NOMO-1 treated with dmso at 0.1 percent for 144 hours (cell line): ENCODE measurements around the gene LHPP.
"Not testable (repeated sequence)": the region's sequence is repeated elsewhere in the genome, so short reads cannot be mapped to it uniquely, and the experiment has no call there.

Source experiments
- DNase-seq: peaks from one replicate; lab custom pipeline; 2025; ENCODE audit not compliant: unreplicated experiment; lab: John Stamatoyannopoulos, UW

The LHPP gene

DNA sequence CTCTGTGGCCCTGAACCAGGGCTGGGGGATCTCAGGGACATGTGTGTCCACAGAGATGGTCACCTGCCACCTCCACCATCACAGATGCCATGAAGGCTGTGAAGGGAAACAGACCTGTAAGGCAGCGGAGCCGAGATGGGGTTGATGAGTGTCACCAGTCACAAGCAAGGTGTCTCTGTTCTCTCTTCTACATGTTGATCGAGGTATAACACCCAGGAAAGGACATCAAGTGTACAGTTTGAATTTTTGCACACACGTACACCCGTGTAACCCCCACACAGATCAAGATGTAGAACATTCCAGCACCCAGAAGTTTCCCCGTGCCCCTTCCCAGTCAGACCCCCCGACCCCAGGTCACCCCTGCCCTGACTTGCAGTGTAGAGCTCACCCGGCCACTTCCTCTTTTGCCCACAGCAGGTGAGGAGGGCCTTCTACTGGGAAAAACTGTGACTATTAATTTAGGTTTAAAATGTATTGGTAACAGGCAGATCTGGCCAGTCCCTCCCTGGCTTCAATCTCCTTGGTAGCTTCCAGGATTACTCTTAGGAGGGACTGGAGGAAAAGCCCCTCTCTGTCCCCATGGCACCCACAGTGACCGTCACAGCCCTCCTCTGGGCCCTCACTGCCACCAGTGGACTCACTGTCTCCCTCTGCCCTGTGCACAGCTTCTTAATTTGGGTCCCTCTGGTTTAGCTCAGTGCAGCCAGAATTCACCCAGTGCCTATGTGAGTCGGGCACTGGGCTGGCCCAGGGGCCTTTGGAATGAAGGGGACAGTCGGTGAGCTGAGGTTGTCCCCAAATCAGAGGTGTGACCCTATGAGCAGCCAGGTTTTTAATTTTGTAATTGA lies 108.2 kb downstream of the LHPP start:
- DNase-seq: no peak

GRCh38 chr10:124570646-124571045 lies 109.0 kb downstream of the LHPP start:
- no peak for DNase-seq

- no peak for DNase-seq
Observed at GRCh38 chr10:124572751-124573150, 111.1 kb downstream of the LHPP start.

DNA sequence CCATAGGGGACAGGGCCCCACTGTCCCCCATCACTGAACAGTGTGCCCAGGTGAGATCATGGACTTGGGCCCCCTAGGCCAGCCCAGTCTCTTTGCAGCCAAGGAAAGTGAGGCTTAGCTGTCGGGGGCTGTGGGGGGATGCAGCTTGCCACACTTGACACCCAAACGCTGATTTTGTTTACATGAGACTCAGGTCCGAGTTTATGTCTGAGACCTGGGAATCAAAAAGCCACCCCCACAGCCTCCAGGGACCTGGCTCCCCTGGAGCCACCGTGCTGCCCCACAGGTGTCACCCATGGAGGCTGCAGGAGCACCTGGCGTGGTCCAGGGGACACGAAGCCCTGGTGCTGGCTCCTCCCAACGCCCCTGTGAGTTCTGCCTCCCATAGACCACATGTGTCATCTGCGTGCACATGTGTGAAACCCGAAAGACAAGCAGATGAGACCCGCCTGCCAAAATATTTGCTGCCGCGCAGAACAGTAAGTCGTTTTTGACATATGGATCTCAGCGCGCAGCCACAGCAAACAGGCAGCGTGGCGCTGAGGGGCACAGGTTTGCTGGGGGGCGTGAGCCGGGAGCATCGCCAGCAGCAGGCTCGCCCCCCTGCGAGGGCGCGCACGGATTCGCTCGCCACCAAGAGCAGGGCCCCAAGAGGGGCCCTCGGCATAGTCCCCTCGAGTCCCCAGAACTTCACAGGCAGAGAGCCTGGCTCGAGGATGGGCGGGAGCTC lies 112.3 kb downstream of the LHPP start:
- DNase-seq: no peak

GRCh38 chr10:124574456-124575070 lies 112.9 kb downstream of the LHPP start:
- no peak for DNase-seq

GRCh38 chr10:124575107-124576035 lies 113.7 kb downstream of the LHPP start:
- DNase-seq: no peak

GRCh38 chr10:124576526-124577420 lies 115.2 kb downstream of the LHPP start:
- DNase-seq: no peak

DNA sequence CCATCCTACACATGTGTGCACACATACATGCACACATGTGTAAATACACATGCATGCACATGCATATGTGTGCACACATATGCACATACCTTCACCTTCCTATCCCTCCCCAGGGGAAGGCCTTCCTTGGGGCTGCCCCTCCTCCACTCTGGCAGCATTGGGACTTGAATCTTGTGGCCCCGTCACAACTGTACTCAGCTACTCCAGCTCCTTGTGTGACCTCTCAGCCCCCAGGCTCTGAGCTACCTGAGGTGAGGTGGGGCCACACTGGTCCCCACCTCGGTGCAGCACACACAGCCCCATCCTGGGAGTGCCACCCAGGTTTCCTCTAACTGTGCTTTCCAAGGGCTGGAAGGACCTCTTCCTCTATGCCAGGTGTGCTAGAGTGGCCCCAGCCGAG lies 116.0 kb downstream of the LHPP start:
- no peak for DNase-seq

GRCh38 chr10:124578231-124579010 lies 116.8 kb downstream of the LHPP start:
- DNase-seq: no peak

DNA sequence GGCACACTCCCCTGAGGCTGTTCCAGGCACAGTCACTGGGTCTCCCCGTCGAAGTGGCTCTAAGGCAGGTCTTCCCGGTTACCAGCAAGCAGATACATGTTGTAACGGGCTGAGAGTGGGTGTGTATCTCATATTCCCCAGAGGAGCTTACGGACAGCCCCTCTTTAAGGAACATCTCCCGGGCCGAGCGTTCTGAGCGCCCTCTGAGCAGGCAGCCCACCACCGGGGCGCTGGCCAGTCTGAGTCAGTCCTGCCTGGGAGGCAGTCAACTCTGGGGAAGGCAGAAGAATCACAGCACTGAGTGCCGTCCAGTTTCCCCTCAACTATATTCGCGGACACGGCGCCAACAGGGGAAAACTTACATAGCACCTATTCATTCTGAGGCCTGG lies 117.4 kb downstream of the LHPP start:
- no peak for DNase-seq

- DNase-seq: no peak
Observed at GRCh38 chr10:124586142-124586541, 124.5 kb downstream of the LHPP start.

DNA sequence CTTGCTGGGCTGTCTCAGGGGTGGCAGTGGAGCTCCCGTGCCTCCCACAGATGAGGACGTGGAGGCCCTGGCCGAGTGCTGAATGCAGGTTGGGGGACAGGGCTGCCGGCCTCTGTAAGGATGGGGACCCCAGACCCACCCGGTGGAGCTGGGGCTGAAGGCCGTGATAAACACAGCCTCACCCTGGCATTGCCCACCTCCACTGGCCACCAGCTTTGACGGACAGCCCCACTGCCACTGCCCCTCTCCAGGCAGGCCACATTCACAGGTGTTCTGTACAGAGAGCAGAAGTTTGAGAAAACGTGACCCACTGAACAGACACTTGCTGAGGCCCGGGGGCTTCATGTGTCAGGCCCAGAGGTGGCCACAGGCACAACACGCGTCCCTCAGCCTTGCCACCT lies 126.2 kb downstream of the LHPP start:
- no peak for DNase-seq

DNA sequence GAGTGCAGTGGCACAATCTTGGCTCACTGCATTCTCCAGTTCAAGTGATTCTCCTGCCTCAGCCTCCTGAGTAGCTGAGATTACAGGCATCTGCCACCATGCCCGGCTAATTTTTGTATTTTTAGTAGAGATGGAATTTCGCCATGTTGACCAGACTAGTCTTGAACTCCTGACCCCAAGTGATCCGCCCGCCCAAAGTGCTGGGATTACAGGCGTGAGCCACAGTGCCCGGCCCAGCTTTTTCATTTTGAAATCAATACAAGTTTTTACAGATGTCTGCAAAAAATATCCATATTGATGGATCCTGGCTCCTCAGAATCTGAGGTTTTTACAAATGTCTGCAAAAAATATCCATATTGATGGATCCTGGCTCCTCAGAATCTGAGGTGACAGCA lies 126.7 kb downstream of the LHPP start:
- not testable (repeated sequence) for DNase-seq

GRCh38 chr10:124588736-124589490 lies 127.3 kb downstream of the LHPP start:
- peak; percentile 30 for DNase-seq

DNA sequence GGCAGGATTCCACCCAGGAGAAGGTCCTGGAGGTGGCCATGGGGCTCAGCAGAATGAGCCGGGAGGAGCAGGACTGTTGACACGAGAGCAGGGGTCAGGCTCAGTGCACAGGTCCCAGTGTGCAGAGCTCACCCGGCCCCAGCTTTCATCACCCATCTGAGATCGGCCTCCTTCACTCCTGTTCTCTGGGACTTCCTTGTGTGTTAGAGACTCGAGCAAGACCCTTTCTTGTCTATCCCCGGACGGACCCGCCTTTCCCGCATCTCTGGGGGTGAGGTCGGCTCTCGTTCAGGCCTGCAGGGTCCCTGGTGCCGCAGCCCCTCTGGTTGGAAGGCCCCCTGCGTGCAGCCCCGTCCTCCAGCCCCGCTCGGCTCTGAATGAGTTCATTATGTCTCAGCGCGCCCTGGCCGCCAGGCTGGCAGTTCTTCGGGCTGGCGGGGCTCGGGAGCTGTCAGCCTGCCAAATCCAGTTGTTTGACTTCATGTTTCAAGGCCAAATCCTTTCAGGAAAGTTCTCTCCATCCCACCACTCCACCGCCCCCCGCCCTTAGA lies 127.9 kb downstream of the LHPP start:
- no peak for DNase-seq

- no peak for DNase-seq
Observed at GRCh38 chr10:124590216-124591122, 128.8 kb downstream of the LHPP start.

- DNase-seq: no peak
Observed at GRCh38 chr10:124591123-124591495, 129.5 kb downstream of the LHPP start.
